SIG-M5 treated with dmso at 0.1 percent for 504 hours (cell line): ENCODE measurements around the gene CLDN8.

ENCODE experiments used
- DNase-seq: peaks from one replicate; lab custom pipeline; 2025; ENCODE audit not compliant: unreplicated experiment; lab: John Stamatoyannopoulos, UW

The CLDN8 gene

GRCh38 chr21:30206551-30207251 is 9.2 kb downstream of the CLDN8 start:
- no peak for DNase-seq

- DNase-seq = no peak
Observed at GRCh38 chr21:30200000-30200399, 15.9 kb downstream of the CLDN8 start.

GRCh38 chr21:30194701-30195299 is 21.1 kb downstream of the CLDN8 start:
- DNase-seq = peak; percentile 49

- DNase-seq = no peak
Observed at GRCh38 chr21:30193201-30193600, 22.7 kb downstream of the CLDN8 start.

GRCh38 chr21:30190554-30190953 is 25.3 kb downstream of the CLDN8 start:
- DNase-seq = no peak

GRCh38 chr21:30189773-30190172 is 26.1 kb downstream of the CLDN8 start:
- no peak for DNase-seq

- DNase-seq = no peak
Observed at GRCh38 chr21:30186242-30186641, 29.7 kb downstream of the CLDN8 start.

GRCh38 chr21:30168086-30168485 is 47.8 kb downstream of the CLDN8 start:
- no peak for DNase-seq

GRCh38 chr21:30166705-30167104 is 49.2 kb downstream of the CLDN8 start, which contains the start of gene CLDN17:
Gene CLDN17, minus strand, starts transcription at chr21:30166805. Its CDS starts 188 bp downstream, at chr21:30166617.
- DNase-seq = no peak

- no peak for DNase-seq
Observed at GRCh38 chr21:30166171-30166570, 49.7 kb downstream of the CLDN8 start.

- DNase-seq = no peak
Observed at GRCh38 chr21:30164796-30165195, 51.1 kb downstream of the CLDN8 start.
